Stimulated activated CD8-positive, alpha-beta memory T cell treated with anti-CD3 and anti-CD28 coated beads, Interleukin-4, amount 100 ng/mL, for 48 hours (primary cell): ENCODE measurements around the gene LGALS7.
"Not testable (repeated sequence)": the region's sequence is repeated elsewhere in the genome, so short reads cannot be mapped to it uniquely, and the experiment has no call there.

Source experiments
- DNase-seq: peaks from one replicate; pipeline ENCODE4 v3.0.0-alpha.2; 2020

LGALS7 gene

DNA sequence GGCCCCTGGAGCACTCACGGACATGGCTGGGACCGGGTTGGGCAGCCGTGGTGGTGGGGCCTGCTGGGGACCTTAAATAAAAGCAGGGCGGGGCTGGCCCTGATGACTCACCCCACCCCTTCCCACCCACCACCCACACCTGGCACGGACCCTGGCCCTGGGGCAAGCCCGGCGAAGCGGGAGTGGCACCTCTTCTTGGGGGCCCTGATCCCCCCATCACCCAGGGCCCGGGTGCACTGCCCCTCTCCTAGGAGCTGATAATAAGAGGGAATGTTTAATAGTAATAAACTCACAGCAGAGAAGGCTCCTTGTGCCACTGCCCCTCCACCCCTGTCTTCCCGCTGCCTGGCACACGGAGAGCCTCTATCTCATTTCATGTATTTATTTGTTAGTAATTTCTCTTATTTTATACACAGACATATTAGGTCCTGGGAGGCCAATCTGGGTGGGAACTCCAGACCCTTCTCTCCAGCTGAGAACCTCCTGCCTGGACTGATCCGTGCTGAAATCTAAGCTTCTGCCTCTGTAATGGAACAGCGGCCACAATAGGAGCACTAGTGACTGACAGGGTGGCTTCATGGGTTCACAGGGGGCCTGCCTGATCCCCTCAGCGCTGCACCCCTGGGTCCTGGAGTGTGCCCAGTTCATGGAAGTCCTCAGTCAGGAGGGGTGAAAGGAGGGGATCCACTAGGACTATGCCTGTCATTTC, at the start of gene LGALS7:
Gene LGALS7 (minus strand): TSS at position 49 of the 709 bp plus-strand sequence. CDS start 25 bp downstream, at position 24.
- DNase-seq: no peak

DNA sequence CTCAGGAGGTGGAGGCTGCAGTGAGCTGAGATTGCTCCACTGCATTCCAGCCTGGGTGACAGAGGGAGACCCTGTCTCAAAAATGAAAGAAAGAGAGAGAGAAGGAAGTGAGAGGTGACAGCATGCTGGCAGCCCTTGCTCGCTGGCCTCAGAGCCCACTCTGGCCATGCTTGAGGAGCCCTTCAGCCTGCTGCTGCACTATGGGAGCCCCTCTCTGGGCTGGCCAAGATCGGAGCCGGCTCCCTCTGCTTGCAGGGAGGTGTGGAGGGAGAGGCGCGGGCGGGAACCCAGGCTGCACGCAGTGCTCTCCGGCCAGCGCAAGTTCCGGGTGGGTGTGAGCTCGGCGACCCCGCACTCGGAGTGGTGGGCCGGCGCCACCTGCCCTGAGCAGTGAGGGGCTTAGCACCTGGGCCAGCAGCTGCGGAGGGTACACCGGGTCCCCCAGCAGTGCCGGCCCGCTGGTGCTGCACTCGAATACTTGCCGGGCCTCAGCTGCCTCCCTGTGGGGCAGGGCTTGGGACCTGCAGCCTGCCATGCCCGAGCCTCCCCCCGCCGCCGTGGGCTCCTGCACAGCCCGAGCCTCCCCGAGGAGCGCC, 48.0 kb upstream of the LGALS7 start:
- DNase-seq: not testable (repeated sequence)

DNA sequence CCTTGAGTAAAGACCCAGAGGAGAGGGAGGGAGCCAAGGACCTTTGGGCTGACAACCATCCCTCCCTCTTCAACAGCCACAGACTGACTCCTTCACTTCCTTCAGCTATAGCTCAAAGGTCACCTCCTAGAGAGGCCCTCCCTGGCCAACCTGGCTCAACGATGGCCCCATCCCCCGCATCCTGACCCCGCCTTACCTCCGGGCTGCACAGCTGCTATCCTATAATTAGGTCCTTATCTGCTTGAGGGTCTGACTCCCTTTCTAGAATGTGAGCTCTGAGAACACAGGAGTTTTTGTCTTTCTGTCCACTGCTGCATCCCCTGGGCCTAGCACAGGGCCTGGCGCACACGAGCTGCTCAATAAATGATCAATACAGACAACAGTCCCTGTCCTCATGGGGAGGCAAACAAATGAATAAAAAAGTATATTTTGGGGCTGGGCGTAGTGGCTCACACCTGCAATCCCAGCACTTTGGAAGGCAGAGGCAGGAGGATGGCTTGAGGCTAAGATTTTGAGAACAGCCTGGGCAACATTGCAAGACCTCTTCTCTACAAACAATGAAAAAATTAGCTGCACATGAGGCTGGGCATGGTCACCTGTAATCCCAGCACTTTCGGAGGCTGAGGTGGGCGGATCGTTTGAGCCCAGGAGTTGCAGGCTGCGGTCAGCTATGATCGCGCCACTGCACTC, 46.1 kb upstream of the LGALS7 start:
- DNase-seq: no peak

DNA sequence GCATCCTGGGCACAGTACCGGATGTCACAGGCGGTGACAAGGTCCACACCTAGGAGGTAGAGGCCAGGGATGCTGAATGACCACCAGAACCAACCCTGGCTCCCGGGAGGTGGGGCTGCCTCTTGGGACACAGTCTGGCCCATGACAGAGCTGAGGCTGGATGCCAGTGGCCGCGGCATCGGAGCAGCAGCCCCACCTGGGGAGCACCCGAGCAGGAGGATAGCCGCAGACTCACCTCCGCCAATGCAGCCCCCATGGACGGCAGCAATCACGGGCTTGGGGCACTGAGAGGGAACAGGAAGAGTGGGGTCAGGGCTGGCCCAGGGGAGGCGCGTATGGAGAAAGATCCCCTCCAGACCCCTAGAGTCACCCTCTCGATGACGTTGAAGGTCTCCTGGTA, 43.8 kb upstream of the LGALS7 start:
- no peak for DNase-seq

DNA sequence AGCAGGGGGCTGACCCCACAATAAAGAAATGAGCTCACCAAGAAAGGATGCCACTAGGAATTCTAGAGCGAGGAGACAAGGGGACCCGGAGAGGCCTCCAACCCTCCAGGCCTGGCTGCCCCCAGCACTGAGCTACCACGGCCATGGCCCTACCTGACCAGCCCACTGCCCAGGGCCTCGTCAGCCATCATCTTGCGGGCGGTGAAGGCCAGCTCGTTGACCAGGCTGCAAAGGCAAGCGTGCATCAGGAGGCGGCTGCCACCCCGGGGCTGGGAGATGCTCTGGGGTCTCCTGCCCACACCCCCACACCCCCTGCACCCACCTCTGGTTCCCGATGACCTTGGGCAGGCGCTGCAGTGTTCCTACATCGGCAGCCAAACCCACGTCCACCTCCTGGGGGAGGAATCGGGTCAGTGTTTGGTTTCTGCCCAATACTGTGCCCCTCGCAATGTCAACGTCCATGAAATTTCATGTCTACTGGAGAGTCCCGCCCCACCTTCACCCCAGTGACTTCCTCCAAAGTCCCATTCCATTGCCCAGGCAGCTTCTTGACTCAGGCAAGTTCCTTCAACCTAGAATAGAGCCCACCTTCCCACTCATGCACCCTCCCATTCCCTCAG, 42.9 kb upstream of the LGALS7 start:
- no peak for DNase-seq

DNA sequence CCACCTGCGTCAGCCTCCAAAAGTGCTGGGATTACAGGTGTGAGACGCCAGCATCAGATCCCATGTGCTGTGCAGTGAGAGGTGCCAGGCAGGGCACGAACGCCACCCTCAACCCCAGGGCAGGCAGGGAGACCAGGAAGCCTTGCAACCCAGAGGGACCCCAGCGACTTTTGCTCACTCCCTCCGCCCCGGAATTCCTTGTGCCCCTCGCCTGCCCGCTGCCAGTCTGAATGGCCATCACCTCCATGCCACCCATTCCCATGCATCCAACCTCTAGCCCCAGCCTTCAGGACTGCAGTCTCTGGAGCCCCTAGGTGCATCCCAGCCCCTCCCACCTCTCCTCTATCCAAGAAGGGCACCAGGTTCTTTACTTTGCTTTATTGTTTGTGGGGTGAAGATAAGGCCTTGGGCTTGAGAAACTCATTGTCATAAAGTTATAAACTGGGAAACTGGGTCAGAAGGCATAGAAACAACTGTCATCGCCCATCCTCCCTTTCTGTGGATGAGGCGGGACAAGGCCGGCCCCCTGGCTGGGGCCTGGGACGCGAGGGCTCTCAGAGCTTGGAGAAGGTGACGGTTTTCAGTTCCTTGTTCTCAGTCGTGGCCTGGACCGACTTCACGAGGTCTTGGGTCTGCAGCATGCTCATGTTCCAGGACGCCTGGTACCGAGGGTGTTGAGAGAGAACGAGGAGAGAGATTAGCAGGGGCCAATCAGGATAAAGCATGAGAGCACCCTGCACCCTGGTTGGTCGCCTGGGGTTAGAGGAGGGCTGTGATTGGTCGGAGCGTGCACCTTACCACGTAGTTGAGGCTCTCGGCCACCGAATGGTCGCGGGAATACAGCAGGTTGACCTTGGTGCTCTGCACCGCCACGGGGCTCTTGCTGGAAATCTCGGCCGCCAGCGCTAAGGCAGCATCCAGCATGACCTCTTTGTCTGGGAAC, 42.0 kb upstream of the LGALS7 start:
- no peak for DNase-seq

DNA sequence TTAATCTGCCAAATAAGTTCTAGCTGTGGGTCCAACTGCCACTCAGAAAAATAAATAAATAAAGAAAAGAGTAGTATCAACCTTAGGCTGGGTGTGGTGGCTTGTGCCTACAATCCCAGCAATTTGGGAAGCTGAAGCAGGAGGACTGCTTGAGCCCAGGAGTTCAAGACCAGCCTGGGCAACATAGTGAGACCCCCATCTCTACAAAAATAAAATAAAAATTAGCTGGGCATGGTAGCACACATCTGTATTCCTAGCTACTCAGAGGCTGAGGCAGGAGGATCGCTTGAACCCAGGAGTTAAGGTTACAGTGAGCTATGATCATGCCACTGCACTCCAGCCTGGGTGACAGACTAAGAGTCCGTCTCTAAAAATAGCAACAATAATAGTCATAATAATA, 40.6 kb upstream of the LGALS7 start:
- not testable (repeated sequence) for DNase-seq

DNA sequence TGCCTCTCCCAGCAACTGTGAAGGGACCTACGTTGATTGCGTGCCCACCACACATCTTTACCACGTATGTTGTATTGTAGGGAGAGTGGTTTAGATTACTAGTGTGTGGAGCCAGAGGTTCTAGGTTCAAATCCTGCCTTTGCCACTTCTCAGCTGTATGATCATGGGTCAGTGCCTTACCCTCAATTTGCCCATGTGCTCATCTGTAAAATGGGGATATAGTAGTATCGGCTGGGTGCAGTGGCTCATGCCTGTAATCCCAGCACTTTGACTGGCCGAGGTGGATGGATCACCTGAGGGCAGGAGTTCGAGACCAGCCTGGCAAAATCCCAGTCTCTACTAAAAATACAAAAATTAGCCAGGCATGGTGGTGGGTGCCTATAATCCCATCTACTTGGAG, 40.0 kb upstream of the LGALS7 start:
- no peak for DNase-seq

DNA sequence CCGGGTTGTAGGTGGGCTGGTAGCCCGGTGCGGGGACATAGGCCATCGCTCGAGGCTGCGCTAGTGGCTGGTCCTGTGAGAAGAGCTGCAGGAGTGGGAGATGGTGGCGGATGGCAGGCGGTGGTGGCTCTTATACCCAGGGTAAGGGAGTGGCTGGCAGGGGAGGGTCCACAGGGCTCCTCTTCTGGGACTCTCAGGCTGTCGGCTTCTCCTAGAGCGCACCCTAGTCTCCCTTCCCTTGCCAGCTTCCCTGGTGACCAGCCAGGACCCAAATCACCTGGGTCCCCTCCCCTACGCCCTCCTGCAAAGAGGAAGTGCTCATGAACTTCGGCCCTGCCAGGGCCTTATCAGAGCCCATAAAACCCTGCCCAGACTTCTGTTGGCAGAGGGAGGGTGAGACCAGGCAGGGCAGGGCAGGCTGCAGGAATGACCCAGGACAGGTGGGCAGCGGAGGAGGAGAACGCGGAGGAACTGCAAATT, 39.6 kb upstream of the LGALS7 start, which contains the start of gene LGALS4:
Gene LGALS4 (minus strand): TSS at position 105 of the 480 bp plus-strand sequence. CDS start 59 bp downstream, at position 46.
- no peak for DNase-seq

DNA sequence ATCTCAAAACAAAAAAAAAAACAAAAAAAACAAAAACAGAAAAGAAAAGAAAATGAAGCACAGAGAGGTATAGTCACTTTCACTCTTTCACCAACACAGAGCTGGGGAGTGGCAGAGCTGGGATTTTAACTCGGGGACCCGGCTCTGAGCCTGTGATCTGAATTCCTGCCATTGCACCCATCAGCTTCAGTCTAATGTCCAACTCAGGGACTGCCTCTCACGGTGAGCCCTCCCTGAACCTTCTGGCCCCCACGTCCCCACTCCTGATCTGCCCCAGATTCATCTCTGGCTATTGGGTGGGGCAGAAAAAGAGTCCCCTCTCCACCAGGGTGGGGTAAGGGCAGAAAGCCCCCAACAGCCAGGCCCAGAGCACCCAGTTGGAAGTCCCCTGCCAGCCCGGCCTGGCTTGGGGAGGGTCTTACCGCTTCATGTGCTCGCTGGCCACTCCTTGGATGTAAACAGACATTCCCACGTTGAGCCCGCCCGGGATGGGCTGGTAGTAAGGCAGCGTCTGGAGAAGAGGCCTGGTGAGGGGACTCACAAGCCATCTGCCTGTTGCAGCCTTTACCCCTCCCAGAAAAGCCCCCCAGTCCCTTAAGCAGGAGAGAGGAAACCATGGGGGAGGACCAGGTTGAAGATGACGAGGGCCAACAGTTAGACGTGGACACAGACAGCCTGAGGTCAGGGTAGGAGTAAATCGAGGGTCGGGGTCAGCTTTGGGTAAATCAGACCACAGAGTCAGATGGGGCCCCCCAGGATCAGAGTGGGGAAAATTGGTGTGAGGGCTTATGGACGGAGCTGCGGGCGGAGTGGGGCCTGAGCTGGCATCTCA, 38.9 kb upstream of the LGALS7 start:
- no peak for DNase-seq

DNA sequence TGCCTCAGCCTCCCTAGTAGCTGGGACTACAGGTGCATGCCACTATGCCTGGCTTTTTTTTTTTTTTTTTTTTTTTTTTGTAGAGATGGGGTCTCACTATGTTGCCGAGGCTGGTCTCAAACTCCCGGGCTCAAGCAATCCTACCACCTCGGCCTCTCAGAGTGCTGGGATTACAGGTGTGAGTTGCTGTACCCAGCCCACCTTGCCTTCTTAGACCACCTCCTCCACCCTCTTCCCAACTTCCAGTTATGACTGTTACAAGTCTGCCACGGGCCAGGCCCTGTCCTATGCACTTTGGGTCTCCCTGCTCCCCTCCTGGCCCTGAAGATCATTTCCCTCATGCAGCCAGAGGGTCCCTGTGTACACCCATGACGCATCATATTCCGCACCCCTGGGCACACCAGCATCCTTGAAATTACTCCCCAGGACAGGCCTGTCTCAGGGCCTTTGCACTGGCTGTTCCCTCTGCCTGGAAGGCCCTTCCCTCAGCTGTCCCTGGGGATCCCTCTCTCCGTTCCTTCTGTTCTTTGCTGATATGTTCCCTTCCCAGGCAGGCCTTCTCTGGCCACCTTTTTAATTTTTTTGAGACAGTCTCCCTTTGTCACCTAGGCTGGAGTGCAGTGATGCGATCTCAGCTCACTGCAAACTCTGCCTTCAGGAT, 36.4 kb upstream of the LGALS7 start:
- no peak for DNase-seq

DNA sequence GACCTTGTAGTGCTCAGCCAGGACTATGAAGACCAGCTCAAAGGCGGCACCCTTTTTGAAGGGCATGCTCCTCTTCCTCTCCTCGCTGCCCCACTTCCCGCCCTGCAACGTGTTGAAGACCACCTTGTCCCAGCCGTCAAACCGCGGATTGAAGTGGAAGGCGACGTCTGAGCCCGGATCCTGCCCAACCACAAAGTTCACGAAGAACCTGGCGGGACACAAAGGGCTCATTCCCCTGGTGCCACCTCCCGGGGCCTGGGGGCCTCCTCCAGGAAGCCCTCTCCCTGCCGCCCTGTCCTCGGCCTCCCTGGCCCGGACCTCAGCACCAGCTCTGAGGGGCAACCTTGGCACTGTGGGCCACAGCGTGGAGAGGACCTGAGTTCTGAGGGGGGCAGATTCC, 35.4 kb upstream of the LGALS7 start:
- no peak for DNase-seq

DNA sequence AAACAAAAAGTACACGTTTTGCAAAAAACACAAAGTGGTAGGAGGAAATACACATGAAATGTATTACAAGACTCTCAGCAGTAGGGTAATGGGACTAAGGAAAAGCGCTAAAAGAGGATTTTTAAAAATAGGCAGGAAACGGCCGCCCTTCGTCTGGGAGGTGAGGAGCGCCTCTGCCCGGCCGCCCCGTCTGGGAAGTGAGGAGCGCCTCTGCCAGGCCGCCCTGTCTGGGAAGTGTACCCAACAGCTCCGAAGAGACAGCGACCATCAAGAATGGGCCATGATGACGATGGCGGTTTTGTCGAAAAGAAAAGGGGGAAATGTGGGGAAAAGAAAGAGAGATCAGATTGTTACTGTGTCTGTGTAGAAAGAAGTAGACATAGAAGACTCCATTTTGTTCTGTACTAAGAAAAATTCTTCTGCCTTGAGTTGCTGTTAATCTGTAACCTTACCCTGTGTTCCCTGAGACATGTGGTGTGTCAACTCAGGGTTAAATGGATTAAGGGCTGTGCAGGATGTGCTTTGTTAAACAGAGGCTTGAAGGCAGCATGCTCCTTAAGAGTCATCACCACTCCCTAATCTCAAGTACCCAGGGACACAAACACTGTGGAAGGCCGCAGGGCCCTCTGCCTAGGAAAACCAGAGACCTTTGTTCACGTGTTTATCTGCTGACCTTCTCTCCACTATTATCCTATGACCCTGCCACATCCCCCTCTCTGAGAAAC, 34.2 kb upstream of the LGALS7 start:
- DNase-seq: not testable (repeated sequence)

DNA sequence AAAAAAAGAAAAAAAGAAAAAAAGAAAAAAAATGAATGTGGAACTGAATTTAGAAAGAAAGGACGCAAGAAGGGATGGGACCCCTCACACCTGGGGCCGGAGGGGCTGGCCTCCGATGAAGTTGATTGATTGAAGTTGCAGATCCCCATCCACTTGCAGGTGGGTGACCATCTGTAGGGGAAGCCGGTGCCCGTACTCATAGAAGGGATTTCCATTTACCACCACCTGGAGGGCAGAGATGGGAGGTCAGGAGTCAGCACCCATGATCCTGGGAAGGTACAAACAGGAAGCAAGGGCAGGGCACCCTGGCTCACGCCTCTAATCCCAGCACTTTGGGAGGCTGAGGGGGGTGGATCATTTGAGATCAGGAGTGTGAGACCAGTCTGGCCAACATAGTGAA, 33.1 kb upstream of the LGALS7 start:
- DNase-seq: no peak

DNA sequence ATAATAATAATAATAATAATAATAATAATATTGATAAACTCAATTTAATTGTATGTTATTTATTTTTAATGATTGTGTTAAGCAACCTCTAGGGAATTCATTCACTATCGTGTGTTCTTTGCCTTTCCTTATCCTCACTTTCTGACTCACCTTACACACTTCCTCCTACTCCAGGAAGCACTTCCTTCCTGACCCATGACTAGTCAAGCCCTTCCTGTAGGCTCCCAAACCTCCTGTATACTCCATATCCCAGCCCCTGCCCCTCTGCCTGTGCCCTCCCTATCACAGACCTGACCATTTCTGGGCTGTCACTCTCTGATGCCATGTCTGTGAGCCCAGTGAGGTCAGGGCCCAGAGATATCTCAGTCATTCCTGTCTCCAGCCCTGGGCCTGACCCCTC, 31.9 kb upstream of the LGALS7 start:
- DNase-seq: no peak

DNA sequence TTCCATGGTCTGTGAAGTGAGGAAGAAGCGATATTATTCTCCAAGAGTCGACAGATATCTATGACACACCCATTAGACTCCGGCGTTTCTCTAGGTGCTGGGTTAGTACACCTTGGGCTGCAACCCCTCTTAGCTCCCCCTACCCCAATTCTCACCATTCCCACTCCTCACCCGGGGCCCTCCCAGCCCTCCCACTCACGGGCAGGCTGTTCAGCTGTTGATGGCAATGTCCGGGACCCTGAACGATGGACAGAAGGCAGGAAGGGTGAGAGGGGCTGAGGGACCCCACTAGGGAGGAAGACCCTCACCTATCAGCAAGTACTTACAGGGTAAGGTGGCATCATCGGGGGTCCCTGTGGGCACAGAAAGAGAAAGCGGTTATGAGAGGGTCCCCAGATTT, 30.2 kb upstream of the LGALS7 start:
- DNase-seq: no peak

DNA sequence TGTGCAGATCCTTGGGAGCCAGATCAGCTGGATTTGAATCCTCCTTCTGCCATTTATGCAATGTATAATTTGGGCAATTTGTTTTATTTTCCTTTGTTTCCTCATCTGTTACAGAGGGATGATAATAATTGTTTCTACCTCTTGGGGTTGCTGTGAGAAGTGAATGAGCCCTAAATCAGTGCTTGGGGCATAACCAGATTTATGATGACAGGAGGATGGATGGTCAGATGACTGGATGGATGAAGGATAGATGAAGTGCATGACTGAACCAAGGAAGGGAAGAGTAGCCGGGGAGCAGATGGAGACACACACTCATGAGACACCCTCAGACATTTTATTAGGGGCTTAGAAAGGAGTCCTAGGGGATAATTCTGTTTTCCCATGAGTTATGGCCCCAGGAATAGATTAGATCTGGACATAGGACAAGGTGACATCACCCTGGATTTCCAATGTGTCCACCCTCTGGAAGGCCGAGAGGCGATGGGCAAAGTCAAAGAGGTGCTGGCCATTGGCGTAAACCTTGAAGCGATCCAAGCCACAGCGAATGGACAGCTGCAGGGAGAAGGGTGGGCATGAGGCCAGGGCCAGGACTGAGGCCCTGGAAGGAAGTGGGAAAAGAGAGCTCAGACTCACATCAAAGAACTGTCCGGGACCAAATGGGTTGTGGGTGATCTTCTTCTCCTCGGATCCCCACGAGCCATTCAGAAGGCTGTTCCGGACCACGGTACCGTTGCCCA, 28.2 kb upstream of the LGALS7 start:
- DNase-seq: no peak

DNA sequence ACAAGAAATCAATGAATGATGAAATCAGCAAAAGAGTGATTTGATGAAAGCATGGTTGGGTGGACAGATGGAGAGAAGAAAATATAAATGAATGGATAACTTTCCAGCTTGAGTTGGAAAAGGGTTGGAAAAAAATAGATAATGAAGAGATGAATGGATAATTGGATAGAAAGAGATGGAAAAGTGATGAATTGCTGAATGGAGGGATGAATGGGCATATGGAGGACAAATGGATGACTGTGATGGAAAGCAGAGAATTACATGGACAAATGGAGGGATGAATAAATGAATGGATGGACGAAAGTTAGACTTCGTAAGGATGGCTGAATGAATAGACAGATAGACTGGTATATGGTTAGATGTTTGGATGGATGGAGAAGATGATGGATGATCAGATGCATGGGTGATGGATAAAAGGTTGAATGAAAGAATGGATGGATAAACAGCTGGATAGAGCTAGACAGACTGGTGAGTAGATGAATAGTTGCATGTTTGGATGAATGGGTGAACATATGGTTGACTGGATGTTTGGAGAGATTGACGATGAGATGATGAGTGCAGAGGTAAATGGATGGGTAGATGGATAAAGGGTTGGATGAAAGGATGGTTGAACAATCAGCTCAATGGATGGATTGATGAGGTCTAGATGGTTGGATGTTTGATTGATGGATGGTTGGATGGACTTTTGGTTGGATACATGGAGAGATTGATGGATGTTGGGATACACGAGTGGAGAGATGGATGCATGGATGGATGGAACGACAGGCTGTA, 27.4 kb upstream of the LGALS7 start:
- DNase-seq: no peak

DNA sequence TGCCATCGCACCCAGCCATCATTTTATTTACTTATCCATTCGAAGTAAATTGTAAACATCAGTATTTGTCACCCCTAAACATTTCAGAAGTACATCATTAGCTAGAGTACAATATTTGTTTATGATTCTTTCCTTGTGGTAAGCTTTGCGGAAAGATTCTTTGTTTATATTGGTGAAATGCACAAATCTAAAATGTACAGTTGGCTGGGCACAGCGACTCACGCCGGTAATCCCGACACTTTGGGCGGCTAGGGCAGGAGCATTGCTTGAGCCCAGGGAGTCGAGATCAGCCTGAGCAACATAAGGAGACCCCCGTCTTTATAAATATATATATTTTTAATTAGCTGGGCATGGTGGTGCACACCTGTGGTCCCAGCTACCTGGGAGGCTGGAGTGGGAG, 25.8 kb upstream of the LGALS7 start:
- no peak for DNase-seq
